HG02938 (cell line): ENCODE data around the gene MAN1C1.

Source experiments
- ATAC-seq: cut with Tn5 transposase; IDR thresholded peaks from one replicate; pipeline ENCODE4 v1.9.1; 2021; ENCODE audit warnings: mild to moderate bottlenecking, moderate library complexity; ENCODE audit not compliant: unreplicated experiment

Gene MAN1C1

GRCh38 chr1:25612421-25612820 is 4.2 kb upstream of the MAN1C1 start:
- no peak for ATAC-seq

GRCh38 chr1:25613091-25613490 is 3.5 kb upstream of the MAN1C1 start:
- no peak for ATAC-seq

- ATAC-seq = no peak
Measured at GRCh38 chr1:25614501-25615171, 2.0 kb upstream of the MAN1C1 start.

GRCh38 chr1:25615172-25615541 is 1.4 kb upstream of the MAN1C1 start:
- no peak for ATAC-seq

- no peak for ATAC-seq
Measured at GRCh38 chr1:25615563-25616094, 962 bp upstream of the MAN1C1 start.

- peak; percentile 7 for ATAC-seq
Measured at GRCh38 chr1:25616987-25617624, 515 bp downstream of the MAN1C1 start.

GRCh38 chr1:25617625-25618432 is 1.2 kb downstream of the MAN1C1 start:
- ATAC-seq = no peak

- ATAC-seq = no peak
Measured at GRCh38 chr1:25618433-25618808, 1.8 kb downstream of the MAN1C1 start.

- ATAC-seq = no peak
Measured at GRCh38 chr1:25619101-25619890, 2.7 kb downstream of the MAN1C1 start.

GRCh38 chr1:25620211-25620610 is 3.6 kb downstream of the MAN1C1 start:
- no peak for ATAC-seq

- no peak for ATAC-seq
Measured at GRCh38 chr1:25620701-25621350, 4.2 kb downstream of the MAN1C1 start.

- ATAC-seq = no peak
Measured at GRCh38 chr1:25621876-25622275, 5.3 kb downstream of the MAN1C1 start.

GRCh38 chr1:25622531-25622930 is 5.9 kb downstream of the MAN1C1 start:
- ATAC-seq = no peak

GRCh38 chr1:25623007-25623406 is 6.4 kb downstream of the MAN1C1 start:
- no peak for ATAC-seq

- no peak for ATAC-seq
Measured at GRCh38 chr1:25623731-25624130, 7.1 kb downstream of the MAN1C1 start.

GRCh38 chr1:25624156-25624555 is 7.6 kb downstream of the MAN1C1 start:
- no peak for ATAC-seq

- no peak for ATAC-seq
Measured at GRCh38 chr1:25624604-25625003, 8.0 kb downstream of the MAN1C1 start.

GRCh38 chr1:25626018-25626417 is 9.4 kb downstream of the MAN1C1 start:
- ATAC-seq = no peak

- ATAC-seq = no peak
Measured at GRCh38 chr1:25628741-25629421, 12.3 kb downstream of the MAN1C1 start.

GRCh38 chr1:25629836-25630235 is 13.2 kb downstream of the MAN1C1 start:
- no peak for ATAC-seq
